GM23338 (cell line): ENCODE measurements around the gene TFF1.

ENCODE experiments used
- CREB1 ChIP-seq: fragments of 250-450 bp; sonication (Bioruptor Pico); IDR thresholded peaks from 2 replicates; pipeline ENCODE4 v1.5.0; 2020; ENCODE audit warnings: low read depth, mild to moderate bottlenecking, moderate library complexity
- EZH2 ChIP-seq: fragments of 200-600 bp; sonication (generic); IDR thresholded peaks from one replicate; pipeline ENCODE4 v1.8.0; 2017; ENCODE audit warnings: antibody characterized with exemption, mild to moderate bottlenecking, low read depth; ENCODE audit not compliant: unreplicated experiment
- EZH2phosphoT487 ChIP-seq: fragments of 200-600 bp; sonication (generic); IDR thresholded peaks from one replicate; pipeline ENCODE4 v1.8.1; 2018; ENCODE audit warnings: antibody characterized with exemption; ENCODE audit not compliant: unreplicated experiment
- JUNB ChIP-seq: IDR thresholded peaks from one replicate; pipeline ENCODE4 v1.6.1; 2016; ENCODE audit warnings: antibody characterized with exemption; ENCODE audit not compliant: unreplicated experiment
- NANOG ChIP-seq: IDR thresholded peaks from 2 replicates; pipeline ENCODE4 v1.6.1; 2016; ENCODE audit warnings: antibody characterized with exemption, borderline replicate concordance
- POLR2AphosphoS5 ChIP-seq: IDR thresholded peaks from 2 replicates; pipeline ENCODE4 v1.6.1; 2016; ENCODE audit warnings: antibody characterized with exemption, low read depth
- STAT1 ChIP-seq: IDR thresholded peaks from one replicate; pipeline ENCODE4 v1.6.1; 2016; ENCODE audit warnings: antibody characterized with exemption; ENCODE audit not compliant: unreplicated experiment
- ZNF114 ChIP-seq: fragments of 250-450 bp; sonication (Bioruptor Pico); IDR thresholded peaks from 2 replicates; pipeline ENCODE4 v1.5.0; 2020; ENCODE audit warnings: mild to moderate bottlenecking, moderate library complexity
- ZNF331 ChIP-seq: fragments of 250-450 bp; sonication (Bioruptor Pico); IDR thresholded peaks from 2 replicates; pipeline ENCODE4 v1.5.0; 2020; ENCODE audit warnings: low read depth, mild to moderate bottlenecking, moderate library complexity
- ZNF462 ChIP-seq: fragments of 250-450 bp; sonication (Bioruptor Pico); IDR thresholded peaks from 2 replicates; pipeline ENCODE4 v1.5.0; 2020; ENCODE audit warnings: mild to moderate bottlenecking, moderate library complexity
- TF ChIP-seq, protein P1 (sequence below), 2 experiments: fragments of 200-600 bp in 1 of 2; sonication (generic) in 1 of 2; conservative IDR thresholded peaks; 2 replicates each; pipeline versions ENCODE4 v1.5.1 to v1.6.1; 2016 to 2017; ENCODE audit warnings: antibody characterized with exemption in 2 of 2, low read depth in 2 of 2, mild to moderate bottlenecking in 2 of 2, moderate library complexity in 1 of 2
- TF ChIP-seq, protein P2 (sequence below): IDR thresholded peaks from one replicate; pipeline ENCODE4 v1.6.1; 2018; ENCODE audit warnings: antibody characterized with exemption; ENCODE audit not compliant: unreplicated experiment
- TF ChIP-seq, protein P3 (sequence below): IDR thresholded peaks from 2 replicates; pipeline ENCODE4 v1.6.1; 2016; ENCODE audit warnings: antibody characterized with exemption

DNA sequence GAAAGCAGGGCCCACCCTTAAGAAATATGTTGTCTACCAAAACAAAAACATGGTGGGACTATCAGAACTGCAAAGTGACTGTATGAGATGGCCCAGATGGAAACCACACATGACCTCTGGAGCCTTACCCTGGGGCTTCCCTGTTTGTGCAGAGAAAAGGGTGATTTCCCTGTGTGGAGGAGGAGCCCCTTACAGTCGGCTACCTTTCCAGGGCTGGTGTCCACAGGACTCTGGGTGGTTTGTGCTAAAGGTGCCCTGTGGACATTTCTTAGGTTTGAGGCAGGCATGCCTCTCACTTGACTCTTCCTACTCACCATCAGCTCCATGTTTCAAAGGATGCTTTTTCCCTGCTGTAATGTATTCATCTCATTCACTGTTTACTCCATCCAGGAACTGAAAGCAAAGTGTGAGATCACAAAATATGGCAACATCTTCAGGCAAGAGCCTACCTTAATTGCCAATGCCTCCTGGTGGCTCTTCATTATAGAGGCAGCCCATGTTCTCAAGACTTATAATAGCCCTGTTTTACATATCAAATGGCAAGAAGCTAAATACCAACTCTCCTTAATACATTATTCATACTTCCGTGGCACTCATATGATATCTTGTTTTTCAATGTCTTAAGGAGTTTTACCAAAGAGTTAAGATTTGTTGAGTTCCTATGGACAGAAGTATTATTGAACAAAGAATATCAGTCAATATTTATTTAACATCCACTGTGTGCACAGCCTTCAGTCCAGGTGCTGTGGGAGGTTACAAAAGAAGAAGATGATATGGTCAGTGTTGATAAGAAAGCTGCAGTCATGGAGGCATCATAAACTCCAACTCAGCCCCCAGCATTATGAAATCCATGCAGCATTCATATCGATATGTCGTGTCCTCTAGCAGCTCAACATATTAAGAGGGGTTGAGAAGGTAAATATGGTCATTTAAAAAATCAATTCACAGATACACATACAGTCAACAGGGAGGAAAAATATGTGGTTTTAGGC lies 35.7 kb downstream of the TFF1 start:
- TF ChIP-seq, protein P1, sequence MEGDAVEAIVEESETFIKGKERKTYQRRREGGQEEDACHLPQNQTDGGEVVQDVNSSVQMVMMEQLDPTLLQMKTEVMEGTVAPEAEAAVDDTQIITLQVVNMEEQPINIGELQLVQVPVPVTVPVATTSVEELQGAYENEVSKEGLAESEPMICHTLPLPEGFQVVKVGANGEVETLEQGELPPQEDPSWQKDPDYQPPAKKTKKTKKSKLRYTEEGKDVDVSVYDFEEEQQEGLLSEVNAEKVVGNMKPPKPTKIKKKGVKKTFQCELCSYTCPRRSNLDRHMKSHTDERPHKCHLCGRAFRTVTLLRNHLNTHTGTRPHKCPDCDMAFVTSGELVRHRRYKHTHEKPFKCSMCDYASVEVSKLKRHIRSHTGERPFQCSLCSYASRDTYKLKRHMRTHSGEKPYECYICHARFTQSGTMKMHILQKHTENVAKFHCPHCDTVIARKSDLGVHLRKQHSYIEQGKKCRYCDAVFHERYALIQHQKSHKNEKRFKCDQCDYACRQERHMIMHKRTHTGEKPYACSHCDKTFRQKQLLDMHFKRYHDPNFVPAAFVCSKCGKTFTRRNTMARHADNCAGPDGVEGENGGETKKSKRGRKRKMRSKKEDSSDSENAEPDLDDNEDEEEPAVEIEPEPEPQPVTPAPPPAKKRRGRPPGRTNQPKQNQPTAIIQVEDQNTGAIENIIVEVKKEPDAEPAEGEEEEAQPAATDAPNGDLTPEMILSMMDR (conservative IDR thresholded peaks at IDR 0.05; ENCODE audit: low read depth in 2 of 2): no peak
- TF ChIP-seq JUNB (no peak), POLR2AphosphoS5 (no peak), EZH2 (no peak), CREB1 (CRISPR knock-in tag) (no peak), EZH2phosphoT487 (no peak), STAT1 (no peak), ZNF331 (CRISPR knock-in tag) (no peak), ZNF462 (CRISPR knock-in tag) (no peak), ZNF114 (CRISPR knock-in tag) (no peak), NANOG (no peak)
- TF ChIP-seq, protein P2, sequence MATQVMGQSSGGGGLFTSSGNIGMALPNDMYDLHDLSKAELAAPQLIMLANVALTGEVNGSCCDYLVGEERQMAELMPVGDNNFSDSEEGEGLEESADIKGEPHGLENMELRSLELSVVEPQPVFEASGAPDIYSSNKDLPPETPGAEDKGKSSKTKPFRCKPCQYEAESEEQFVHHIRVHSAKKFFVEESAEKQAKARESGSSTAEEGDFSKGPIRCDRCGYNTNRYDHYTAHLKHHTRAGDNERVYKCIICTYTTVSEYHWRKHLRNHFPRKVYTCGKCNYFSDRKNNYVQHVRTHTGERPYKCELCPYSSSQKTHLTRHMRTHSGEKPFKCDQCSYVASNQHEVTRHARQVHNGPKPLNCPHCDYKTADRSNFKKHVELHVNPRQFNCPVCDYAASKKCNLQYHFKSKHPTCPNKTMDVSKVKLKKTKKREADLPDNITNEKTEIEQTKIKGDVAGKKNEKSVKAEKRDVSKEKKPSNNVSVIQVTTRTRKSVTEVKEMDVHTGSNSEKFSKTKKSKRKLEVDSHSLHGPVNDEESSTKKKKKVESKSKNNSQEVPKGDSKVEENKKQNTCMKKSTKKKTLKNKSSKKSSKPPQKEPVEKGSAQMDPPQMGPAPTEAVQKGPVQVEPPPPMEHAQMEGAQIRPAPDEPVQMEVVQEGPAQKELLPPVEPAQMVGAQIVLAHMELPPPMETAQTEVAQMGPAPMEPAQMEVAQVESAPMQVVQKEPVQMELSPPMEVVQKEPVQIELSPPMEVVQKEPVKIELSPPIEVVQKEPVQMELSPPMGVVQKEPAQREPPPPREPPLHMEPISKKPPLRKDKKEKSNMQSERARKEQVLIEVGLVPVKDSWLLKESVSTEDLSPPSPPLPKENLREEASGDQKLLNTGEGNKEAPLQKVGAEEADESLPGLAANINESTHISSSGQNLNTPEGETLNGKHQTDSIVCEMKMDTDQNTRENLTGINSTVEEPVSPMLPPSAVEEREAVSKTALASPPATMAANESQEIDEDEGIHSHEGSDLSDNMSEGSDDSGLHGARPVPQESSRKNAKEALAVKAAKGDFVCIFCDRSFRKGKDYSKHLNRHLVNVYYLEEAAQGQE: no peak
- TF ChIP-seq, protein P3, sequence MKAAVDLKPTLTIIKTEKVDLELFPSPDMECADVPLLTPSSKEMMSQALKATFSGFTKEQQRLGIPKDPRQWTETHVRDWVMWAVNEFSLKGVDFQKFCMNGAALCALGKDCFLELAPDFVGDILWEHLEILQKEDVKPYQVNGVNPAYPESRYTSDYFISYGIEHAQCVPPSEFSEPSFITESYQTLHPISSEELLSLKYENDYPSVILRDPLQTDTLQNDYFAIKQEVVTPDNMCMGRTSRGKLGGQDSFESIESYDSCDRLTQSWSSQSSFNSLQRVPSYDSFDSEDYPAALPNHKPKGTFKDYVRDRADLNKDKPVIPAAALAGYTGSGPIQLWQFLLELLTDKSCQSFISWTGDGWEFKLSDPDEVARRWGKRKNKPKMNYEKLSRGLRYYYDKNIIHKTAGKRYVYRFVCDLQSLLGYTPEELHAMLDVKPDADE: no peak
